ENCODE measurements around the gene PCDH15. TPM values are rescaled to one million over a fixed set of nuclear protein-coding genes. Genes with fewer than 3 reads are reported as not detected.

PCDH15 gene
- total RNA-seq, 2 donors from 2014 or later = 0.58 to 0.95 TPM

GRCh38 chr10:54009672-54010071 is 791.4 kb downstream of the PCDH15 start:
- Mint-ChIP-seq H3K4me3 (no peak overlapping the region), H3K36me3 (ENCODE audit: low read depth) (no peaks in the 10 kb centered on the region), H3K9me3 (no peaks in the 10 kb centered on the region), H3K27ac (no peak overlapping the region), H3K27me3 (ENCODE audit: insufficient read depth) (no peaks in the 10 kb centered on the region), H3K4me1 (no peaks in the 10 kb centered on the region)
- no peak overlapping the region for H3K9ac ChIP-seq (ENCODE audit: extremely low read depth, low read length, poor library complexity, severe bottlenecking)
- no peaks in the 10 kb centered on the region for H3K27me3 ChIP-seq (ENCODE audit: control insufficient read depth, insufficient read depth, low read length, poor library complexity, severe bottlenecking)
- 92% methylated on average over 3 of the region's 3 CpGs; no CpG with 5 or more reads in 1 of the 2 experiments for WGBS, 2 experiments (ENCODE audit: insufficient coverage in 1 of 2, insufficient read length in 1 of 2)
- no peak overlapping the region for H3K4me3 ChIP-seq (ENCODE audit: low read length)
- no peak for DNase-seq
- no peaks in the 10 kb centered on the region for H3K36me3 ChIP-seq (ENCODE audit: control insufficient read depth, insufficient read depth, low read length)
- no peak overlapping the region for H3K27ac ChIP-seq (ENCODE audit: low read depth, low read length)
- H3K4me1 ChIP-seq (ENCODE audit: control insufficient read depth, insufficient read depth, low read length) = no peaks in the 10 kb centered on the region
- no peaks in the 10 kb centered on the region for H3K9me3 ChIP-seq (ENCODE audit: control insufficient read depth, low read length)
- no peak for TF ChIP-seq CTCF (conservative IDR thresholded peaks at IDR 0.05)

DNA sequence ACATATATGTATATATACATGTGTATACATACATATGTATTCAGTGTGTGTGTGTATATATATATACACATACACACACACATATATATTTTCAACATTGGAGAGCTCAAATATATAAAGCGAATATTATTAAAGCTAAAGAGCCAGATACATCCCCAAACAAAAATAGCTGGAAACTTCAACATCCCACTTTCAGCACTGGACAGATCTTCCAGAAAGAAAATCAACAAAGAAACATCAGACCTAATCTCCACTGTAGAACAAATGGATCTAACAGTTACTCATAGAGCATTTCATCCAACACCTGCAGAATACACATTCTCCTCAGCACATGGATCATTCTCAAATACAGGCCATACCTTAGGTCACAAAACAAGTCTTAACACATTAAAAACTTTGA is 799.0 kb downstream of the PCDH15 start:
- Mint-ChIP-seq H3K4me1 (no peaks in the 10 kb centered on the region), H3K9me3 (no peaks in the 10 kb centered on the region), H3K36me3 (ENCODE audit: low read depth) (no peaks in the 10 kb centered on the region), H3K4me3 (no peak overlapping the region), H3K27ac (no peak overlapping the region), H3K27me3 (ENCODE audit: insufficient read depth) (no peaks in the 10 kb centered on the region)
- no peaks in the 10 kb centered on the region for H3K9me3 ChIP-seq (ENCODE audit: control insufficient read depth, low read length)
- no peak for DNase-seq
- TF ChIP-seq CTCF (conservative IDR thresholded peaks at IDR 0.05) = no peak
- WGBS, 2 experiments (ENCODE audit: insufficient coverage in 1 of 2, insufficient read length in 1 of 2) = 100% methylated on average over 1 of the region's 1 CpG; no CpG with 5 or more reads in 1 of the 2 experiments
- no peak overlapping the region for H3K27ac ChIP-seq (ENCODE audit: low read depth, low read length)
- no peak overlapping the region for H3K9ac ChIP-seq (ENCODE audit: extremely low read depth, low read length, poor library complexity, severe bottlenecking)
- H3K36me3 ChIP-seq (ENCODE audit: control insufficient read depth, insufficient read depth, low read length) = no peaks in the 10 kb centered on the region
- H3K27me3 ChIP-seq (ENCODE audit: control insufficient read depth, insufficient read depth, low read length, poor library complexity, severe bottlenecking) = no peaks in the 10 kb centered on the region
- H3K4me1 ChIP-seq (ENCODE audit: control insufficient read depth, insufficient read depth, low read length) = no peaks in the 10 kb centered on the region
- H3K4me3 ChIP-seq (ENCODE audit: low read length) = no peak overlapping the region

- Mint-ChIP-seq H3K4me1 (no peaks in the 10 kb centered on the region), H3K27me3 (ENCODE audit: insufficient read depth) (no peaks in the 10 kb centered on the region), H3K4me3 (no peak overlapping the region), H3K36me3 (ENCODE audit: low read depth) (no peaks in the 10 kb centered on the region), H3K27ac (no peak overlapping the region), H3K9me3 (no peaks in the 10 kb centered on the region)
- no peak for DNase-seq
- Histone ChIP-seq H3K9ac (ENCODE audit: extremely low read depth, low read length, poor library complexity, severe bottlenecking) (no peak overlapping the region), H3K36me3 (ENCODE audit: control insufficient read depth, insufficient read depth, low read length) (no peaks in the 10 kb centered on the region), H3K9me3 (ENCODE audit: control insufficient read depth, low read length) (no peaks in the 10 kb centered on the region), H3K4me3 (ENCODE audit: low read length) (no peak overlapping the region), H3K27ac (ENCODE audit: low read depth, low read length) (no peak overlapping the region), H3K27me3 (ENCODE audit: control insufficient read depth, insufficient read depth, low read length, poor library complexity, severe bottlenecking) (no peaks in the 10 kb centered on the region), H3K4me1 (ENCODE audit: control insufficient read depth, insufficient read depth, low read length) (no peaks in the 10 kb centered on the region)
- WGBS, 2 experiments (ENCODE audit: insufficient coverage in 1 of 2, insufficient read length in 1 of 2) = 93% methylated on average over 2 of the region's 2 CpGs; no CpG with 5 or more reads in 1 of the 2 experiments
- peak; percentile 73 for TF ChIP-seq CTCF (conservative IDR thresholded peaks at IDR 0.05)
Observed at GRCh38 chr10:53997953-53998352, 803.1 kb downstream of the PCDH15 start.

Data from endodermal cell (in vitro differentiated cells).